Fibroblast of skin of back (primary cell): Measurements from ENCODE around the gene MAN1C1. TPM values are rescaled to one million over a fixed set of nuclear protein-coding genes. Genes with fewer than 3 reads are reported as not detected.

Experiments used
- DNase-seq: peaks from one replicate; pipeline ENCODE4 v3.0.0-alpha.2; 2013
- polyA plus RNA-seq, 2 experiments: library from polyadenylated mRNA; unstranded; fragments of 120-200 nt; gene quantifications; one replicate each; pipeline ENCODE4 v1.2.1, GENCODE V29; 2013; ENCODE audit not compliant: insufficient read length in 2 of 2

The MAN1C1 gene
- polyA plus RNA-seq (2013, experiment 1 of 2; ENCODE audit: insufficient read length), result 0.35 TPM
- polyA plus RNA-seq (2013, experiment 2 of 2; ENCODE audit: insufficient read length), result 0.23 TPM

- peak; percentile 77 for DNase-seq
These were observed at the start of gene MAN1C1 for GRCh38 chr1:25616095-25616986. MAN1C1 (plus strand) TSS chr1:25616791; CDS start chr1:25617798, 1,007 bp downstream.

- peak; percentile 44 for DNase-seq
These were observed 48.9 kb upstream of the MAN1C1 start for GRCh38 chr1:25567710-25568089.

DNA sequence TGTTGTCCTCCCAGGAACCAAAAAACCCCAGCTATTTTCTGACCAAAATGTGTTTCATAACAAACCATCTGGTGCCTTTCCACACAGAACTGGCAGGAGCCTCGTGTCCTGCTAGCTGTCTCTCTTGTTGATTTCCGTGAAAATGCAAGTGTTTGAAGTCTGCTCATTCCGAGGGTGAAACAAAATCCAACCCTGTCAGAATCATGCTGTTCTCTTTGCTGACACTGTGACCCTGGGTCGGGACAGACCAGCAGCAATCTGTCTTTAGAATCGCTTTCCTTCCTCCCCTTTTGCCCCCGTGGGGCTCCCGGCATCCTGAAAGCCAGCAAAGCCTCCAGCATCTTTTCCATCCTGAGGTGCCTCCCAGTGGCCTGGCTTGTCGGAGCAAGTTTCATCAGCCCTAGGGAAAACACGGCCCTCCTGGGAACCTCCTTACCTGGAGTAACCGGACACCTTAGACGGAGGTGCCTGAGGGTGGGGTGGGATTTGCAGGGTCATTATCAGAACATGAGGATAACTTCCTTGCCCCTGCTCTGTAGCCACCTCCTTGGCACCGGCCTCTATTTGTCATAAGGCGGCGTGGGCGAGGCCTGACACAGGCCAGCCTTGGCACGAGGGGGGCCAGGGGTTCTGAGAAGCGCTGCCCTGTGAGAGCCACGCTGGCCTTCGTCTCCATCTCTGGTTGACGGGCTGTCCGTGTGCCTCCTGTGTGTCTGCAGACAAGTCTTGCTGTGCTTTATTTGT lies 48.3 kb upstream of the MAN1C1 start:
- DNase-seq, result peak; percentile 49

GRCh38 chr1:25568834-25569596 lies 47.6 kb upstream of the MAN1C1 start:
- peak; percentile 94 for DNase-seq

DNA sequence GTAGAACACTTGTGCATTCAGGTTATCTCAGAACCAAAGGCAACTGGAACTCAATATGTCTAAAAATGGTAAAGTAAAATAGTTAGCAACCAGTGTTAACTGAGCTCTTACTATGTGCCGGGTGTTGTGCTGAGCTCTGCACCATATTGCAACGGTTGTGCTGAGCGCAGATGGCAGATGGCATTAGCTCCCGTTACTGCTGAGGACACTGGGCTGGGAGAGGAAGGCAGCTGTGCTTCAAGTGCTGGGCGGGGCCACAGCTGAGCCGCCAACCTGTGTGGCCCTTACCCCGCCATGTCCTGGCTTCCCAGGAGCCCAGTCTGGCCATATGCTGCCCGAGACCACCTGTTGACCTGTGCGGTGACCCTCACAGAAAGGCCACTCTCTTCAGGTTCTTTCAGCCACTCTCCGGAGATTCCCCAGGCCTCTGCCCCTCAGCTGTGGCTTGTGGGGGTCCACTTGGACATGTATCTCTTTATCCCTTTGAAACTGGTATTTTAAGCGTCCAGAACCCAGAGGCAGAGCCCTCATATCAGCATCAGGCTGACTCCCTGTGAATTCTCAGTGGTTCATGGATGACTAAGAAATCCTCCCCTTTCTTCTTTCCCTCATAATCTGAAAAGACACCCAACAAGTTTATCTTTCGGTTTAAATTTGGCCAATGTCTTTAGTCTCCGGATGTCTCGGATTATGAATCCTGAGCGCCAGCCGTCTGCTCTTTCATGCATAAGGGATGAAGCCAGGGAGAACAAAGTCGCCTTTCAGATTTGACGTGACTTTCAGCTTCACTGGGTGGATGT lies 46.8 kb upstream of the MAN1C1 start:
- DNase-seq, result peak; percentile 59

- no peak for DNase-seq
These were observed 45.6 kb upstream of the MAN1C1 start for GRCh38 chr1:25570798-25571521.

DNA sequence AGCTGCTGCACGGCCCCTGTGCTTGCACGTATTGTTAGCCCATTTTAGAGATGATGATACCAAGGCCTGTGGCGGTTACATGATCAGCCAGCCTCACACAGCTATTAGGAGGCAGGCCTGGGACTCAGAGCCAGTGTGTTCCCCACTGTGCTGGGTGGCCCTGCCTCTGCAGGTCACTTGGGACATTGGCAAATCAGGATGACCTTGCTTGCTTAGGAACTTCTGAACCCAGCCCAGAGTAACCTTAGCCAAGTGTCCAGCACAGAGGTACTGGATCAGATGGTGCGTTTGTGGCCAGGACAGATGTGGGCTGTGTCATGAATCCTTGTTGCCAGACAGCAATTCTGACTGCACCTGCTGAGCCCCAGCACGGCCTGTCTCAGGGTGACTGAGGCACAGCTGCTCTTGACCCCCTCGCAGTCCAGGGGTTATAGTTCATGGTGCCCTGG lies 45.0 kb upstream of the MAN1C1 start:
- DNase-seq, result no peak

GRCh38 chr1:25572107-25572506 lies 44.5 kb upstream of the MAN1C1 start:
- DNase-seq, result no peak

GRCh38 chr1:25572708-25573590 lies 43.6 kb upstream of the MAN1C1 start:
- peak; percentile 48 for DNase-seq

GRCh38 chr1:25573591-25573930 lies 43.0 kb upstream of the MAN1C1 start:
- DNase-seq, result no peak

GRCh38 chr1:25573961-25574360 lies 42.6 kb upstream of the MAN1C1 start:
- no peak for DNase-seq

GRCh38 chr1:25575191-25575590 lies 41.4 kb upstream of the MAN1C1 start:
- no peak for DNase-seq

DNA sequence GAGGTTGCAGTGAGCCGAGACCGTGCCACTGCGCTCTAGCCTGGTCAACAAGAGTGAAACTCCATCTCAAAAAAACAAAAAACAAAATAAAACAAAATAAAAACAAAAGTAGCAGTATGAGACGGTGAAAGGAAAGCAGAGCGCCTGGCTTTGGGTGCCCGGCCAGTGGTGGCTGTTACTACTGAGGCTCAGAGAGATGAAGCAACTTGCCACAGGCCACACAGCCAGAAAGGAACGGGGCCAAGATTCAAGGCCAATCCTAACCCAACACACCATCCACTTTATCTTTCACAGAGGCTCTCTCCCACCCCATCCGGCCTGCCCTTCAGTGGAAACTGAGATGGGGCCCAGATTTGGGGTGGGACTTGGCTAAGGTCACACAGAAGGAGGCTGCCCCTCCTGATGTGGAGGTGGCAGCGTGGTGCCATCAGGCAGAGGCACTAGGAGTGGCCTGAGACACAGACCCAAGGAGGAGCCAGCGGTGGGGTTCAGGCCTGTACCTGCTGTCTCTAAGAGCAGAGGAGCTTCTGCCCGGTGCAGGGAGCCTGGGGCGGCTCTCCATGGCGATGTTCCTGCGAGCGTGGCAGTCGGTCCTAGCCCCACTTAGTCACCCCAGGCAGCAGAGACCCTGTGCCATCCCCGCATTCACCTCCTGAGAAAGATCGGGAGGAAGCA lies 40.0 kb upstream of the MAN1C1 start:
- DNase-seq, result no peak

DNA sequence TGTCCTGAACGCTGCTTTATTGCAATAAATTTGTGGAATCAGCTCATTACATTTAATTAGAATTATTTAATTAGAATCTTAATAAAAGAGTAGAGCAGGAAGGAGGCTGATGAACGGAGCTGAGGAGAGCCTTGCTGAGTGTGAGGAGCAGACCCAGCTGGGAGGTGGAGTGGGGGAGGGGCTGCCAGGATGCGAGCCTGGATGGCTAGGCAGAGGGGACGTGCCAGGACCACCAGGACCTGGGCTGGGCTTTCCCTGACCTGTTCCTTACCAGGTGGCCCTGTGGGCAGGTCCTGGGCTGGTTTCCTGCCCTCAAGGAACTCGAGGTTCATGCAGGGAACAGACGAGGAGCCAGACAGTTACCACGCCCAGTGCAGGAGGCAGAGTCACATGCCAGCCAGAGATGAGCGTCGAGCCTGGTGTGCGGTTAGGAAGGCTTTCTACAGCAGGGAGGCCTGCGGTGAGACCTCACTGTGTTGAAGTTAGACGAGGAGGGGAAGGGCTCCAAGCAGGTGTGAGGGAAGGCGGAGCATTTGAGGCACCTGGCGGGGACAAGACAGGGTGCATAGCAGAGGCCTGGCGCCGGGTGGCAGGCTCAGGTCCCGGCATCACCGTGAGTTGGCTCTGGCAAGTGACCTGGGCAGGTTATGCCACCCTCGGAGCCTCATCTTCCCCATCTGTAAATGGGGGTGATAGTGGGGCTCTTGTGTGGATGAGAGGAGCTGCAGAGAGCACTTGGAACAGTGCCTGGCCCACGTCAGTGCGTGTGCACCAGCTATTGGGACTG lies 39.3 kb upstream of the MAN1C1 start:
- DNase-seq, result no peak

DNA sequence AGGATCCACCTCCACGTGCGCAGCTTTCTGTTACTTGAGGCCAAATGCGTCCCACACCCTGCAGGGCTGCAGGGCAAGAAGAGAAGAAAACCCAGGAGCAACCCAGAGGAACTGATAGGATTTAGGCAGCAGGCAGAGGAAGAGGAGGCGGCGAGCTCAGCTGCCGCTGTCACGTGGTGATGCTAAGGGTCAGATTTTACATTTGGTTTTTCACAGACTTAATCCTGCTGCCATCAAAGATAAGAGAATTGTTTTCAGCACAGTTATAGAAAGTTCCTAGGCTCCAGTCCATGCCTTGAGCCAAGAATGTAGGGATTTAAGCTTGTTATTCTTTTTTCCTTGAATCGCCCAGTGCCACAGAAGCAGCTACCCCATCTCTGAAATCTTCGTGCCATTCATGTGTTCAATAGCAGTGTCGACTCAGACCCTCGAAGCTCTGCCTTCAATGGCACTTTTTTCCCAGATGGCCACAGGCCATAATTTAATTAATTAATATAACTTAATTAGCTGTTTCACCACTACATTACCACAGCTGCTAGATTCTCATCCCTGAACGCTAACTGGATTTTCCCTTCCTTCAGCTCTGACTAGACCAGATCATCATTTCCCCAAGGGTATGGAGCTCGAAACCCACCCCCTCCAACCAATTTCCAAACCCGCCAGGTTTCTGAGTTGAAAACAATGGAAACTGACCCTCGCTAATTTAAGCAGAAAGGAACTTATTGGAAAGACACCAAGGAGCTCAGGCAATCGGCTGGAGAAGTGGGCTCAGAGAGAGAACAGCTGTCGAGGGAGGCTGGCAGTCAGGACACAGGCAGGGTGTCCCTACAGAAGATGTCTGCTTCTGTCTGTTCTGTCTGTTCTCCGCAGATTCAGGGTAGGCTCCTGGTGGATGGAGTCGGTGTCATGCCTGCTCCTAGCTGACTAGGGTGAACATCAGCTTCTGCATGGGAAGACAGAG lies 37.0 kb upstream of the MAN1C1 start:
- DNase-seq, result no peak

- no peak for DNase-seq
These were observed 35.7 kb upstream of the MAN1C1 start for GRCh38 chr1:25580927-25581326.

DNA sequence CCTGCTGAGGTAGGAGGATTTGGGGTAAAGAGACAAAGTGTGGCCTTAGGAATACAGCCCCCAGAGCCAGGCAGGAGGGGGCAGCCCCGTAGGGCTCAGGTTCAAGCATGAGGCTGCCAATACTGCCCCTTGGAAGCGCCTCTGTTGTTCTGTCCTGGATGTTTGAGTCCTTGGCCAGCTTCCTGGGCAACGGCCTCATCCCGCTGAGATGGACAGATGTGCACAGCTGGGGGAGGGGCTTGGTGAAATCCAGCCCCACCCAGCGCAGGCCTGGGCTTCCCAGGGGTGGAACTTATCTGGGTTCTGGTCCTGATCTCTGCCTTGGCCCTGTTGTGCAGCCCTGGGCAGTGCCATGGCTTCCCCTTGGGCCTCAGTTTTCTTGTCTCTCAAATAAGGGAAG lies 34.8 kb upstream of the MAN1C1 start:
- no peak for DNase-seq
